ENCODE measurements around the gene MYO5B. TPM values are rescaled to one million over a fixed set of nuclear protein-coding genes. Genes with fewer than 3 reads are reported as not detected.

Gene MYO5B
- total RNA-seq, 1 experiment from 2014 or later: 25.9 TPM

- intact Hi-C loops (cut with micrococcal nuclease): no loop called here
- POLR2A ChIA-PET: no interaction called here
- Mint-ChIP-seq H3K4me1 (ENCODE audit: insufficient read depth, unreplicated experiment) (no peaks in the 10 kb centered on the region), H3K36me3 (ENCODE audit: insufficient read depth, unreplicated experiment) (no peaks in the 10 kb centered on the region), H3K27ac (ENCODE audit: low read depth, unreplicated experiment) (no peak overlapping the region), H3K9me3 (ENCODE audit: unreplicated experiment) (no peaks in the 10 kb centered on the region), H3K27me3 (ENCODE audit: insufficient read depth, unreplicated experiment) (no peaks in the 10 kb centered on the region), H3K4me3 (ENCODE audit: unreplicated experiment) (no peak overlapping the region)
- no peak for TF ChIP-seq CTCF (IDR thresholded peaks at IDR 0.05; ENCODE audit: unreplicated experiment)
- no TSS peak for BruUV-seq (replicated peaks)
- DNase-seq (ENCODE audit: unreplicated experiment): no peak
- CTCF ChIA-PET: interaction anchor here (0.6 to 1.0 kb wide), 4 partner anchors 18 to 254 kb away, joined by 3 to 6 read pairs (median 3); no protein-coding TSS in a partner anchor
These were observed 316.2 kb downstream of the MYO5B start for GRCh38 chr18:49878567-49879270.

GRCh38 chr18:49878015-49878414, 316.9 kb downstream of the MYO5B start:
- BruUV-seq (replicated peaks): no TSS peak
- no peak for TF ChIP-seq CTCF (IDR thresholded peaks at IDR 0.05; ENCODE audit: unreplicated experiment)
- ChIA-PET CTCF (interaction anchor here (0.6 to 1.6 kb wide), 5 partner anchors 17 to 255 kb away, joined by 3 to 6 read pairs (median 3); no protein-coding TSS in a partner anchor), POLR2A (no interaction called here)
- no peaks in the 10 kb centered on the region for H3K4me1 Mint-ChIP-seq (ENCODE audit: insufficient read depth, unreplicated experiment)
- intact Hi-C loops (cut with micrococcal nuclease): no loop called here
- no peak for DNase-seq (ENCODE audit: unreplicated experiment)
- H3K27ac Mint-ChIP-seq (ENCODE audit: low read depth, unreplicated experiment): no peak overlapping the region
- no peaks in the 10 kb centered on the region for H3K27me3 Mint-ChIP-seq (ENCODE audit: insufficient read depth, unreplicated experiment)
- no peak overlapping the region for H3K4me3 Mint-ChIP-seq (ENCODE audit: unreplicated experiment)
- no peaks in the 10 kb centered on the region for H3K36me3 Mint-ChIP-seq (ENCODE audit: insufficient read depth, unreplicated experiment)
- no peaks in the 10 kb centered on the region for H3K9me3 Mint-ChIP-seq (ENCODE audit: unreplicated experiment)

- ChIA-PET POLR2A (no interaction called here), CTCF (interaction anchor here (0.6 to 1.6 kb wide), 3 partner anchors 18 to 337 kb away, joined by 3 to 5 read pairs (median 4); no protein-coding TSS in a partner anchor)
- TF ChIP-seq CTCF (IDR thresholded peaks at IDR 0.05; ENCODE audit: unreplicated experiment): no peak
- BruUV-seq (replicated peaks): no TSS peak
- Mint-ChIP-seq H3K27me3 (ENCODE audit: insufficient read depth, unreplicated experiment) (no peaks in the 10 kb centered on the region), H3K4me1 (ENCODE audit: insufficient read depth, unreplicated experiment) (no peaks in the 10 kb centered on the region), H3K9me3 (ENCODE audit: unreplicated experiment) (no peaks in the 10 kb centered on the region), H3K36me3 (ENCODE audit: insufficient read depth, unreplicated experiment) (no peaks in the 10 kb centered on the region), H3K27ac (ENCODE audit: low read depth, unreplicated experiment) (no peak overlapping the region), H3K4me3 (ENCODE audit: unreplicated experiment) (no peak overlapping the region)
- intact Hi-C loops (cut with micrococcal nuclease): no loop called here
- DNase-seq (ENCODE audit: unreplicated experiment): no peak
These were observed 318.4 kb downstream of the MYO5B start for GRCh38 chr18:49876536-49876935.

GRCh38 chr18:49875783-49876182, 319.2 kb downstream of the MYO5B start:
- no TSS peak for BruUV-seq (replicated peaks)
- Mint-ChIP-seq H3K36me3 (ENCODE audit: insufficient read depth, unreplicated experiment) (no peaks in the 10 kb centered on the region), H3K27ac (ENCODE audit: low read depth, unreplicated experiment) (no peak overlapping the region), H3K9me3 (ENCODE audit: unreplicated experiment) (no peaks in the 10 kb centered on the region), H3K4me3 (ENCODE audit: unreplicated experiment) (no peak overlapping the region), H3K4me1 (ENCODE audit: insufficient read depth, unreplicated experiment) (no peaks in the 10 kb centered on the region), H3K27me3 (ENCODE audit: insufficient read depth, unreplicated experiment) (no peaks in the 10 kb centered on the region)
- TF ChIP-seq CTCF (IDR thresholded peaks at IDR 0.05; ENCODE audit: unreplicated experiment): no peak
- ChIA-PET POLR2A (interaction anchor here (0.6 kb wide), 1 partner anchor 47 kb away, joined by 3 read pairs; no protein-coding TSS in a partner anchor), CTCF (interaction anchor here (0.7 to 0.8 kb wide), 2 partner anchors 137 to 338 kb away, joined by 3 to 4 read pairs; no protein-coding TSS in a partner anchor)
- DNase-seq (ENCODE audit: unreplicated experiment): no peak
- intact Hi-C loops (cut with micrococcal nuclease): no loop called here
